ENCODE measurements around the gene POLRMT.
A peak's percentile ranks its signal among the peaks of the same experiment; 100 is the strongest.

The POLRMT gene

GRCh38 chr19:580274-580835 is 53.0 kb downstream of the POLRMT start:
- no peak for FAIRE-seq
- TF ChIP-seq POU2F2 (IDR thresholded peaks at IDR 0.05; ENCODE audit: low read depth, low read length) (no peak), TAF1 (IDR thresholded peaks at IDR 0.05; ENCODE audit: low read depth, low read length) (no peak), SPI1 (IDR thresholded peaks at IDR 0.05; ENCODE audit: low read depth, low read length) (no peak), POLR2AphosphoS5 (IDR thresholded peaks at IDR 0.05; ENCODE audit: low read depth, low read length) (no peak), PAX5 (IDR thresholded peaks at IDR 0.05; ENCODE audit: insufficient read depth, low read length, severe bottlenecking) (no peak), POLR2A (IDR thresholded peaks at IDR 0.05; ENCODE audit: low read depth, low read length) (no peak)

GRCh38 chr19:579842-580155 is 53.5 kb downstream of the POLRMT start:
- no peak for TF ChIP-seq PAX5 (IDR thresholded peaks at IDR 0.05; ENCODE audit: insufficient read depth, low read length, severe bottlenecking)
- no peak for TF ChIP-seq POU2F2 (IDR thresholded peaks at IDR 0.05; ENCODE audit: low read depth, low read length)
- no peak for TF ChIP-seq POLR2AphosphoS5 (IDR thresholded peaks at IDR 0.05; ENCODE audit: low read depth, low read length)
- DNase-seq (ENCODE audit: insufficient read length, low spot score) = no peak
- FAIRE-seq = no peak

More at GRCh38 chr19:580274-580835, 53.0 kb downstream of the POLRMT start:
- DNase-seq (ENCODE audit: insufficient read length, low spot score) = no peak

GRCh38 chr19:579111-579841 is 54.1 kb downstream of the POLRMT start:
- FAIRE-seq = no peak
- no peak for DNase-seq (ENCODE audit: insufficient read length, low spot score)
- TF ChIP-seq TAF1 (IDR thresholded peaks at IDR 0.05; ENCODE audit: low read depth, low read length) (no peak), POLR2A (IDR thresholded peaks at IDR 0.05; ENCODE audit: low read depth, low read length) (no peak), POLR2AphosphoS5 (IDR thresholded peaks at IDR 0.05; ENCODE audit: low read depth, low read length) (no peak), POU2F2 (IDR thresholded peaks at IDR 0.05; ENCODE audit: low read depth, low read length) (no peak), PAX5 (IDR thresholded peaks at IDR 0.05; ENCODE audit: insufficient read depth, low read length, severe bottlenecking) (no peak), SPI1 (IDR thresholded peaks at IDR 0.05; ENCODE audit: low read depth, low read length) (no peak)

- FAIRE-seq = no peak
- TF ChIP-seq POU2F2 (IDR thresholded peaks at IDR 0.05; ENCODE audit: low read depth, low read length) (no peak), POLR2A (IDR thresholded peaks at IDR 0.05; ENCODE audit: low read depth, low read length) (no peak), POLR2AphosphoS5 (IDR thresholded peaks at IDR 0.05; ENCODE audit: low read depth, low read length) (no peak), TAF1 (IDR thresholded peaks at IDR 0.05; ENCODE audit: low read depth, low read length) (no peak), SPI1 (IDR thresholded peaks at IDR 0.05; ENCODE audit: low read depth, low read length) (no peak), PAX5 (IDR thresholded peaks at IDR 0.05; ENCODE audit: insufficient read depth, low read length, severe bottlenecking) (no peak)
- DNase-seq (ENCODE audit: insufficient read length, low spot score) = no peak
Observed at GRCh38 chr19:577439-578392, 55.6 kb downstream of the POLRMT start.

GRCh38 chr19:576768-577438 is 56.4 kb downstream of the POLRMT start:
- DNase-seq (ENCODE audit: insufficient read length, low spot score) = no peak
- TF ChIP-seq SPI1 (IDR thresholded peaks at IDR 0.05; ENCODE audit: low read depth, low read length) (no peak), PAX5 (IDR thresholded peaks at IDR 0.05; ENCODE audit: insufficient read depth, low read length, severe bottlenecking) (no peak), TAF1 (IDR thresholded peaks at IDR 0.05; ENCODE audit: low read depth, low read length) (no peak), POLR2AphosphoS5 (IDR thresholded peaks at IDR 0.05; ENCODE audit: low read depth, low read length) (no peak), POU2F2 (IDR thresholded peaks at IDR 0.05; ENCODE audit: low read depth, low read length) (no peak)
- no peak for FAIRE-seq

- no peak for FAIRE-seq
- TF ChIP-seq TAF1 (IDR thresholded peaks at IDR 0.05; ENCODE audit: low read depth, low read length) (no peak), POLR2A (IDR thresholded peaks at IDR 0.05; ENCODE audit: low read depth, low read length) (no peak), POU2F2 (IDR thresholded peaks at IDR 0.05; ENCODE audit: low read depth, low read length) (no peak), PAX5 (IDR thresholded peaks at IDR 0.05; ENCODE audit: insufficient read depth, low read length, severe bottlenecking) (no peak), SPI1 (IDR thresholded peaks at IDR 0.05; ENCODE audit: low read depth, low read length) (no peak), POLR2AphosphoS5 (IDR thresholded peaks at IDR 0.05; ENCODE audit: low read depth, low read length) (no peak)
- DNase-seq (ENCODE audit: insufficient read length, low spot score) = no peak
Observed at GRCh38 chr19:575527-576506, 57.5 kb downstream of the POLRMT start.

GRCh38 chr19:574658-575526 is 58.4 kb downstream of the POLRMT start:
- TF ChIP-seq POU2F2 (IDR thresholded peaks at IDR 0.05; ENCODE audit: low read depth, low read length) = no peak
- peak; percentile 90 for TF ChIP-seq PAX5 (IDR thresholded peaks at IDR 0.05; ENCODE audit: insufficient read depth, low read length, severe bottlenecking)
- DNase-seq (ENCODE audit: insufficient read length, low spot score) (no peak), FAIRE-seq (peak; percentile 78)

GRCh38 chr19:573519-573825 is 59.9 kb downstream of the POLRMT start:
- FAIRE-seq (peak; percentile 35), DNase-seq (ENCODE audit: insufficient read length, low spot score) (no peak)
- TF ChIP-seq POLR2AphosphoS5 (IDR thresholded peaks at IDR 0.05; ENCODE audit: low read depth, low read length) = no peak
- no peak for TF ChIP-seq PAX5 (IDR thresholded peaks at IDR 0.05; ENCODE audit: insufficient read depth, low read length, severe bottlenecking)
